Activated gamma-delta T cell (primary cell): ENCODE measurements around the gene SNX25.

Experiments used
- DNase-seq: peaks from one replicate; lab custom pipeline; 2025; lab: John Stamatoyannopoulos, UW

Gene SNX25

GRCh38 chr4:185379326-185380295 lies 170.2 kb downstream of the SNX25 start:
- no peak for DNase-seq

GRCh38 chr4:185380320-185380719 lies 170.9 kb downstream of the SNX25 start:
- no peak for DNase-seq

GRCh38 chr4:185381288-185382196 lies 172.1 kb downstream of the SNX25 start:
- DNase-seq = no peak

- DNase-seq = no peak
Observed at GRCh38 chr4:185382754-185383153, 173.4 kb downstream of the SNX25 start.

- DNase-seq = no peak
Observed at GRCh38 chr4:185383451-185383850, 174.1 kb downstream of the SNX25 start.

GRCh38 chr4:185384061-185384460 lies 174.7 kb downstream of the SNX25 start:
- no peak for DNase-seq

GRCh38 chr4:185384930-185385331 lies 175.5 kb downstream of the SNX25 start:
- no peak for DNase-seq

- no peak for DNase-seq
Observed at GRCh38 chr4:185387957-185388356, 178.6 kb downstream of the SNX25 start.

- DNase-seq = no peak
Observed at GRCh38 chr4:185390941-185391340, 181.5 kb downstream of the SNX25 start.

GRCh38 chr4:185392156-185392555 lies 182.8 kb downstream of the SNX25 start:
- no peak for DNase-seq

GRCh38 chr4:185394568-185395237 lies 185.3 kb downstream of the SNX25 start:
- no peak for DNase-seq

- DNase-seq = no peak
Observed at GRCh38 chr4:185395238-185395955, 186.0 kb downstream of the SNX25 start, which contains the start of gene LRP2BP. LRP2BP (minus strand) TSS chr4:185395924; CDS start chr4:185378186, 17,738 bp downstream.

- DNase-seq = peak; percentile 96
Observed at GRCh38 chr4:185395956-185396723, 186.7 kb downstream of the SNX25 start.

- no peak for DNase-seq
Observed at GRCh38 chr4:185396724-185397385, 187.5 kb downstream of the SNX25 start, which contains the start of gene ANKRD37. ANKRD37 (plus strand) TSS chr4:185396841; CDS start chr4:185396924, 83 bp downstream.

GRCh38 chr4:185398618-185399017 lies 189.2 kb downstream of the SNX25 start:
- no peak for DNase-seq

GRCh38 chr4:185399466-185399865 lies 190.1 kb downstream of the SNX25 start:
- no peak for DNase-seq

GRCh38 chr4:185404031-185404430 lies 194.6 kb downstream of the SNX25 start:
- DNase-seq = no peak

- DNase-seq = no peak
Observed at GRCh38 chr4:185405296-185405999, 196.1 kb downstream of the SNX25 start.

- DNase-seq = no peak
Observed at GRCh38 chr4:185408432-185408831, 199.0 kb downstream of the SNX25 start.
